RWPE2 (cell line): ENCODE measurements around the gene MYO1A.
A peak's percentile ranks its signal among the peaks of the same experiment; 100 is the strongest.
"Not testable (repeated sequence)": the region's sequence is repeated elsewhere in the genome, so short reads cannot be mapped to it uniquely, and the experiment has no call there.

Experiments
- ATAC-seq: fragments of 200-7000 bp; cut with Tn5 transposase; 3 replicates; pipeline ENCODE4 v1.9.1; 2021; ENCODE audit warnings: low read depth
- DNase-seq: peaks from one replicate; pipeline ENCODE4 v3.0.0-alpha.2; 2020; ENCODE audit warnings: low spot score
- H3K27ac ChIP-seq: fragments of 450-650 bp; 2 replicates; pipeline ENCODE4 v1.5.1; 2017; ENCODE audit warnings: mild to moderate bottlenecking; ENCODE audit not compliant: poor library complexity, severe bottlenecking
- H3K27me3 ChIP-seq: fragments of 250-450 bp; sonication (Bioruptor Pico); 2 replicates; pipeline ENCODE4 v1.5.1; 2021; ENCODE audit warnings: mild to moderate bottlenecking, moderate library complexity; ENCODE audit not compliant: insufficient read depth, poor library complexity, severe bottlenecking
- H3K36me3 ChIP-seq: fragments of 250-450 bp; sonication (Bioruptor Pico); 2 replicates; pipeline ENCODE4 v1.5.1; 2020; ENCODE audit warnings: low read depth, mild to moderate bottlenecking, moderate library complexity
- H3K4me1 ChIP-seq: fragments of 250-450 bp; sonication (Bioruptor Pico); 2 replicates; pipeline ENCODE4 v1.5.1; 2021; ENCODE audit warnings: mild to moderate bottlenecking, moderate library complexity; ENCODE audit not compliant: insufficient read depth, poor library complexity, severe bottlenecking
- H3K4me3 ChIP-seq: fragments of 250-450 bp; sonication (Bioruptor Pico); 2 replicates; pipeline ENCODE4 v1.5.1; 2021; ENCODE audit warnings: mild to moderate bottlenecking, moderate library complexity; ENCODE audit not compliant: severe bottlenecking
- H3K9me3 ChIP-seq: fragments of 250-450 bp; sonication (Bioruptor Pico); 2 replicates; pipeline ENCODE4 v1.5.1; 2021; ENCODE audit warnings: mild to moderate bottlenecking, moderate library complexity; ENCODE audit not compliant: severe bottlenecking
- CTCF ChIP-seq: fragments of 450-650 bp; IDR thresholded peaks from one replicate; pipeline ENCODE4 v1.5.1; 2017; ENCODE audit warnings: mild to moderate bottlenecking, moderate library complexity; ENCODE audit not compliant: poor library complexity, severe bottlenecking

Gene MYO1A

GRCh38 chr12:57063991-57064685 lies 14.2 kb upstream of the MYO1A start:
- Histone ChIP-seq H3K27me3 (no peaks in the 10 kb centered on the region), H3K36me3 (peaks cover 87% of the 10 kb centered on the region), H3K27ac (no peak overlapping the region), H3K9me3 (no peaks in the 10 kb centered on the region), H3K4me1 (no peaks in the 10 kb centered on the region), H3K4me3 (no peak overlapping the region)
- ATAC-seq: no peak
- TF ChIP-seq CTCF: no peak
- no peak for DNase-seq

GRCh38 chr12:57058454-57058853 lies 8.5 kb upstream of the MYO1A start:
- no peak for ATAC-seq
- DNase-seq: no peak
- no peak for TF ChIP-seq CTCF
- Histone ChIP-seq H3K9me3 (no peaks in the 10 kb centered on the region), H3K4me1 (no peaks in the 10 kb centered on the region), H3K27me3 (no peaks in the 10 kb centered on the region), H3K4me3 (no peak overlapping the region), H3K36me3 (peaks cover 75% of the 10 kb centered on the region), H3K27ac (no peak overlapping the region)

- H3K27ac ChIP-seq: no peak overlapping the region
- H3K9me3 ChIP-seq: no peaks in the 10 kb centered on the region
- no peaks in the 10 kb centered on the region for H3K27me3 ChIP-seq
- no peak for TF ChIP-seq CTCF
- peaks cover 63% of the 10 kb centered on the region for H3K36me3 ChIP-seq
- no peaks in the 10 kb centered on the region for H3K4me1 ChIP-seq
- ATAC-seq (peak; percentile 12; the same call in 1 of the 3 replicates), DNase-seq (no peak)
- H3K4me3 ChIP-seq: no peak overlapping the region
Measured at GRCh38 chr12:57057067-57057751, 7.3 kb upstream of the MYO1A start.

- Histone ChIP-seq H3K36me3 (peaks cover 50% of the 10 kb centered on the region), H3K9me3 (no peaks in the 10 kb centered on the region), H3K4me3 (no peak overlapping the region), H3K27ac (no peak overlapping the region), H3K4me1 (no peaks in the 10 kb centered on the region), H3K27me3 (no peaks in the 10 kb centered on the region)
- ATAC-seq (no peak), DNase-seq (no peak)
- TF ChIP-seq CTCF: no peak
Measured at GRCh38 chr12:57055824-57056223, 5.9 kb upstream of the MYO1A start.

- not testable (repeated sequence) for DNase-seq, H3K27ac ChIP-seq, H3K9me3 ChIP-seq, H3K4me1 ChIP-seq, H3K4me3 ChIP-seq, ATAC-seq, H3K27me3 ChIP-seq
- H3K36me3 ChIP-seq: peaks cover 31% of the 10 kb centered on the region
Measured at GRCh38 chr12:57053901-57054300, 4.0 kb upstream of the MYO1A start.

GRCh38 chr12:57053146-57053545 lies 3.2 kb upstream of the MYO1A start:
- not testable (repeated sequence) for H3K27ac ChIP-seq, DNase-seq, ATAC-seq, H3K9me3 ChIP-seq, H3K4me3 ChIP-seq, H3K4me1 ChIP-seq, H3K27me3 ChIP-seq
- peaks cover 23% of the 10 kb centered on the region for H3K36me3 ChIP-seq
